AG10803 (cell line): Measurements from ENCODE around the gene CHD9.

ENCODE experiments used
- DNase-seq: peaks from one replicate; pipeline ENCODE4 v3.0.0; 2010; ENCODE audit warnings: low read depth
- H3K4me3 ChIP-seq: 2 replicates; pipeline ENCODE4 v1.5.1; 2011; ENCODE audit warnings: mild to moderate bottlenecking, low read length, control low read depth
- CTCF ChIP-seq: conservative IDR thresholded peaks from 2 replicates; pipeline ENCODE4 v1.5.1; 2011; ENCODE audit warnings: mild to moderate bottlenecking, low read length, control low read depth, inconsistent platforms

The CHD9 gene, protein sequence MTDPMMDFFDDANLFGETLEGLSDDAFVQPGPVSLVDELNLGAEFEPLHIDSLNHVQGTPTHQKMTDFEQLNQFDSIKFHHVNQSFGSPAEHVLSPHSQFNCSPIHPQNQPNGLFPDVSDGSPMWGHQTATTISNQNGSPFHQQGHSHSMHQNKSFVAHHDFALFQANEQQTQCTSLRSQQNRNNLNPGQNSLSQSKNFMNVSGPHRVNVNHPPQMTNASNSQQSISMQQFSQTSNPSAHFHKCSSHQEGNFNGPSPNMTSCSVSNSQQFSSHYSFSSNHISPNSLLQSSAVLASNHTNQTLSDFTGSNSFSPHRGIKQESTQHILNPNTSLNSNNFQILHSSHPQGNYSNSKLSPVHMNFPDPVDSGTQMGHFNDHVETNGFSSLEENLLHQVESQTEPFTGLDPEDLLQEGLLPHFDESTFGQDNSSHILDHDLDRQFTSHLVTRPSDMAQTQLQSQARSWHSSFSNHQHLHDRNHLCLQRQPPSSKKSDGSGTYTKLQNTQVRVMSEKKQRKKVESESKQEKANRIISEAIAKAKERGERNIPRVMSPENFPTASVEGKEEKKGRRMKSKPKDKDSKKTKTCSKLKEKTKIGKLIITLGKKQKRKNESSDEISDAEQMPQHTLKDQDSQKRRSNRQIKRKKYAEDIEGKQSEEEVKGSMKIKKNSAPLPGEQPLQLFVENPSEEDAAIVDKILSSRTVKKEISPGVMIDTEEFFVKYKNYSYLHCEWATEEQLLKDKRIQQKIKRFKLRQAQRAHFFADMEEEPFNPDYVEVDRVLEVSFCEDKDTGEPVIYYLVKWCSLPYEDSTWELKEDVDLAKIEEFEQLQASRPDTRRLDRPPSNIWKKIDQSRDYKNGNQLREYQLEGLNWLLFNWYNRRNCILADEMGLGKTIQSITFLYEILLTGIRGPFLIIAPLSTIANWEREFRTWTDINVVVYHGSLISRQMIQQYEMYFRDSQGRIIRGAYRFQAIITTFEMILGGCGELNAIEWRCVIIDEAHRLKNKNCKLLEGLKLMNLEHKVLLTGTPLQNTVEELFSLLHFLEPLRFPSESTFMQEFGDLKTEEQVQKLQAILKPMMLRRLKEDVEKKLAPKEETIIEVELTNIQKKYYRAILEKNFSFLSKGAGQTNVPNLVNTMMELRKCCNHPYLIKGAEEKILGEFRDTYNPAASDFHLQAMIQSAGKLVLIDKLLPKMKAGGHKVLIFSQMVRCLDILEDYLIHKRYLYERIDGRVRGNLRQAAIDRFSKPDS (N-terminal part only)

DNA sequence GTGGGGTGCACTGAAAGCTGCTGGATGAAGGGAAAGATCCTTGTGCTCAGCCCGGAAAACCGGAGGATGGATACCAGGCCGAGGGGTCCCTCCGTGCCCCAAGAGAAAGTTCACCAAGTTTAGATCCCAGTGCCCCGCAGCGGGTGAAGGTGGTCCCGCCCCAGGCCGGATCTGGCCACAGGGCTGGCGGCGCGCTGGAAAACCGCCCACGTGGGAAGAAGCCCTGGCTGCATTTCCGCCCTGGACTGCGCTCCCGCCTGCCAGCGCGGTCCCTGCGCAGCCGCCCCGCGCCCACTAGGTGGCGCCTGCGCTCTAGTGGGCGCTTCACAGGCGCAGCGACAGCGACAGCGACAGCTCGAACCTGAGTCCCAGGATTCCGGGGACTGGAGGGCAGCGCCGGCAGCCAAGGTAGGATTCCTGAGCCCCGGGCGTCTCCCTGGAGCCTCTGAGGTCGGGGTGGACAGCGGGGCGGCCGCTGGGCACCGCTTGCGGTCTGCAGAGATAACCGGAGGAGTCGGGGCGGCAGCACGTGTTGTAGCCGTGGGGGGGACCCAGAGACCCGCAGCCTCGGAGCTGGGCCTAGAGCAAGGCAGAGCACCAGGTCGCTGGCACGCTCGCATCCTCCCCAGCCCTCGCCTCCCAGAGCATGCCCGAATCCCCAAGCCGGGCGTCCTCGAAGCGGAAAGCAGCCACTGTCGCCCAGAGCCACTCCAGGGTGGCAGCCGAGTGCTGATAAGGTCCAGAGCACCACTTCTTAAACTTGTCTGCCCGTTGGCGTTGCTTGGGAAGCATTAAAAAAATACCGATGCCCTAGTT lies at the start of gene CHD9:
Gene CHD9, plus strand, starts transcription at position 322 of the 816 bp plus-strand sequence. CDS start 101,099 bp downstream, outside the sequence.
- TF ChIP-seq CTCF: peak; percentile 74
- peak; percentile 81 for DNase-seq
- peak within 1 kb of the TSS; percentile 80 for H3K4me3 ChIP-seq

DNA sequence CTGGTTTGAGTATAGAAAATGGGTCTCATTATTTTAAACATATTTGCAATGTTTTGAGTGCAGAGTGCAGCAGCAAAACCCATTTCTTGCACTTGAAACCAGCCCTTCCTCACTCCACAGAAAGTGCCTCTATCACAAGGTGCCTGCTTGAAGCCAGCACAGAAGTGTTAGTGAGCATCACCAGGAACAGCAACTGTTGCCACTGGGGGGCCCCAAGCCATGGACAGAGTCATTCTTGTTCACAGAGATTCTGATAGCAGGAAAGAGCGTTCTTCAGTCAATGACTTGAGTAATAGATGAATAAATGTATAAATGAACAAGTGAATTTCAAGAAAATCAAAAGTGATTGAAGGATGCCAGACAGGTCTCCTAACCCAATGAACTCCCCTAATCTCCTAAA lies 47.7 kb upstream of the CHD9 start:
- no peak for DNase-seq
- TF ChIP-seq CTCF: no peak
- H3K4me3 ChIP-seq: no peak overlapping the region

GRCh38 chr16:53014287-53014686 lies 40.5 kb upstream of the CHD9 start:
- H3K4me3 ChIP-seq: no peak overlapping the region
- no peak for DNase-seq
- no peak for TF ChIP-seq CTCF

- no peak for TF ChIP-seq CTCF
- H3K4me3 ChIP-seq: no peak overlapping the region
- no peak for DNase-seq
These were observed 35.9 kb upstream of the CHD9 start for GRCh38 chr16:53018834-53019416.

DNA sequence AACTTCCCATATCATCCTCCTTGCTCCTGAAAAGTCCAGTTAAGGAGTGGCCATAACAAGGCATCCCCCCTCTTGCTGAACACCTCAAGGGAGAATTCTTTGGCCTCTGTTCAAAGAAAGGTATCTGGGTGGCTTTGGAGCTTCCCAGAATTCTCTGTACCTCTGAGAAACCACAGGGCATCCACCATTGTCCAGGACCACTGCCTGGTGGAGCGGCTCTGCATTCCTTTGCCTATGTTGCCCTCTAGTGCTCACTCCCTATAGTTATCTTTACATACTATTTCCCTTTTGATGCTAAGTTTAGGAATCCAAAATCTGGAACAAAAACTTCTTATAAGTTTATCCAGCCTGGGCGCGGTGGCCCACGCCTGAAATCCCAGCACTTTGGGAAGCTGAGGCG lies 32.4 kb upstream of the CHD9 start:
- TF ChIP-seq CTCF: peak; percentile 63
- DNase-seq: peak; percentile 49
- no peak overlapping the region for H3K4me3 ChIP-seq

GRCh38 chr16:53024045-53024444 lies 30.7 kb upstream of the CHD9 start:
- H3K4me3 ChIP-seq: no peak overlapping the region
- TF ChIP-seq CTCF: no peak
- DNase-seq: no peak
